OCI-LY1 (cell line): Measurements from ENCODE around the gene ZNF608.

Experiments
- CTCF ChIP-seq: fragments of 200-600 bp; sonication (generic), shearing (Covaris generic); IDR thresholded peaks from 2 replicates; pipeline ENCODE4 v1.5.1; 2017; ENCODE audit warnings: mild to moderate bottlenecking, antibody characterized with exemption, low read length, moderate library complexity, mixed read lengths
- EZH2 ChIP-seq: fragments of 200-600 bp; sonication (generic), shearing (Covaris generic); IDR thresholded peaks from 2 replicates; pipeline ENCODE4 v1.8.0; 2017; ENCODE audit warnings: borderline replicate concordance, mixed run types, mild to moderate bottlenecking, antibody characterized with exemption, low read length, moderate library complexity, mixed read lengths

- no peak for TF ChIP-seq CTCF
- no peak for TF ChIP-seq EZH2
Observed at GRCh38 chr5:124755565-124755964, 9.1 kb upstream of the ZNF608 start.
